Cardiac fibroblast (primary cell): ENCODE data around the gene SFXN4.
A peak's percentile ranks its signal among the peaks of the same experiment; 100 is the strongest.

Source experiments
- DNase-seq, 2 donors: peaks; one replicate each; pipeline versions ENCODE4 v3.0.0 to v3.0.0-alpha.2; 2010; ENCODE audit warnings: low read depth in 2 of 2
- H3K4me3 ChIP-seq, 2 donors: replicated peaks in 1 of 2; 1 replicate in 1 of 2; 2 replicates in 1 of 2; pipeline ENCODE4 v1.5.1; 2011; ENCODE audit warnings: low read depth in 2 of 2, low read length in 2 of 2, mild to moderate bottlenecking in 2 of 2, moderate library complexity in 1 of 2
- CTCF ChIP-seq: IDR thresholded peaks from one replicate; pipeline ENCODE4 v1.5.1; 2011; ENCODE audit warnings: low read depth, mild to moderate bottlenecking, low read length, inconsistent platforms

The SFXN4 gene

GRCh38 chr10:119135513-119135881, 30.0 kb downstream of the SFXN4 start:
- DNase-seq, result peak; percentile 85 to 87

DNA sequence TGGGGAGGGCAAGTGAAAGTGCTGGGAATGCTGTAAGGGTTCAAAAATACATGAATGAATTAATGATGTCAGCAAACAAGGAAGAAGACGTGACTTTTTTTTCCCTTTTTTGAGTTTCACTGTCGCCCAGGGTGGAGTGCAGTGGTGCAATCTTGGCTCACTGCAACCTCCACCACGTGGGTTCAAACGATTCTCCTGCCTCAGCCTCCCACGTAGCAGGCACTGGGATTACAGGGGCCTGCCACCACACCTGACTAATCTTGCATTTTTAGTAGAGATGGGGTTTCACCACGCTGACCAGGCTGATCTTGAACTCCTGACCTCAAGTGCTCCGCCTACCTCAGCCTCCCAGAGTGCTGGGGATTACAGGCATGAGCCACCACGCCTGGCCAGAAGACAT, 31.6 kb downstream of the SFXN4 start:
- no peak overlapping the region for H3K4me3 ChIP-seq
- TF ChIP-seq CTCF, result no peak
- no peak for DNase-seq

More at GRCh38 chr10:119135513-119135881, 30.0 kb downstream of the SFXN4 start:
- no peak overlapping the region for H3K4me3 ChIP-seq
- TF ChIP-seq CTCF, result no peak

- H3K4me3 ChIP-seq, result no peak overlapping the region
- DNase-seq, result no peak
- no peak for TF ChIP-seq CTCF
These were observed 32.8 kb downstream of the SFXN4 start for GRCh38 chr10:119132521-119133345.

DNA sequence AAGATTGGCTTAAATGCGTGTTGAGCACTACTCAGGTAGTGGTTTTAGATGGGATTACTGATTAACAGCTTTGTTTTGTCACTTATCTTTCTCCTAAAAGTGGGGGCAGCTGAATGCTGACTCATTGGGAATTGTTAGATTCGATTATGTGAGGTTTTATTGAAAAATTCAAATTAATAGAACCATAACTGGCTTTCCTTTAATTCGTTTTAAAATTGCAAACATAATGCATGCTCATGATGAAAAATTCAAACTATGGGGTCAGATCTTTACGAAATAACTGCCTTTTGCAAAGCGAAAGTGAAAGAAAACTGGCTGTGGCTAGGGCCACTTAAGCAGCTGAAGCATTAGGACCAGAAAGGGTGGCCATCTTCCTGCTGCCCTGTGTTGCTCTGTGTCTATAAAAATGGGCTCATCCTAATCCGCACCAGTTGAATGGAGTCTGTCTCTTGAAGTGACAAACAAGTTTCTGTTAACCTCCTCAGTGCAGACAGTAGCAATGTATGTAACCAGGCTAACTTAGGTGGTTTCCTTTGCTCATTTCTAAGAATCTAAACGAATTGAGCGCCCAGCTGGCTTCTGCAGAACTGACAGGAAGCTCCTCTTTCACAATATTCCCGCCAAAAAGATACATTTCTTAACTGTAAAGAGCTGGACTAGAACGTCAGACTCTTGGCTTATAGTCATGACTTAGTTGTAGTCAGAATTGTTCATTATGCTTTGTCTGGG, 33.8 kb downstream of the SFXN4 start:
- peak; percentile 66 to 69 for DNase-seq
- H3K4me3 ChIP-seq, result peak overlapping the region in 1 of 2 donors; percentile 11
- no peak for TF ChIP-seq CTCF

DNA sequence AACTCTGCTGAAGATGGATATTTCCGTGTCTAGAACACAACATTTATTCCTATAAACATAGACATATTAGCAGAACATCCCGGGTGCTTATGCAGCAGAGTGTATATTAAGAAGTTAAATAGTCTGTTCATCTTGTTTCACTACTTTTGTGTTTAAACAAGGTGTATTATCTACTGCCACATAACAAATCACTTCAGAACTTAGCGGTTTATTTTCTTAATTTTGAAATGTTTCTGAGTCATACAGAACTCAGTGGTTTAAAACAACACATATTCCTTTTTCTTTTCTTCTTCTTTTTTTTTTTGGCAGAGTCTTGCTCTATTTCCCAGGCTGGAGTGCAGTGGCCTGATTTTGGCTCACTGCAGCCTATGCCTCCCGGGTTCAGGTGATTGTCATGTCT, 35.8 kb downstream of the SFXN4 start:
- H3K4me3 ChIP-seq, result no peak overlapping the region
- peak in 1 of 2 donors; percentile 46 for DNase-seq
- TF ChIP-seq CTCF, result no peak

DNA sequence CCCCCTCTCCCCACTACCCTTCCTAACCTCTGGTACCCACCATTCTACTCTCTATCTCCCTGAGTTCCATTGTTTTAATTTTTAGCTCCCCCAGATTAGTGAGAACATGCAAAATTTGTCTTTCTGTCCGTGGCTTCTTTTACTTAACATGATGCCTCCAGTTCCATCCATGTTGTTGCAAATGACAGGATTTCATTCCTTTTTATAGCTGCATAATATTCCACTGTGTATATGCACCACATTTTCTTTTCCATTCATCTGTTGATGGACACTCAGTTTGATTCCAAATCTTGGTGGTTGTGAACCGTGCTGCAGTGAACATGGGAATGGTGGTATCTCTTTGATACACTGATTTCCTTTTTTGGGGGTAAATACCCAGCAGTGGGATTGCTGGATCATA, 39.6 kb downstream of the SFXN4 start:
- no peak for TF ChIP-seq CTCF
- H3K4me3 ChIP-seq, result no peak overlapping the region
- DNase-seq, result no peak
